ENCODE measurements around the gene SLC22A1.
A peak's percentile ranks its signal among the peaks of the same experiment; 100 is the strongest.
"Not testable (repeated sequence)": the region's sequence is repeated elsewhere in the genome, so short reads cannot be mapped to it uniquely, and the experiment has no call there.

SLC22A1 gene

DNA sequence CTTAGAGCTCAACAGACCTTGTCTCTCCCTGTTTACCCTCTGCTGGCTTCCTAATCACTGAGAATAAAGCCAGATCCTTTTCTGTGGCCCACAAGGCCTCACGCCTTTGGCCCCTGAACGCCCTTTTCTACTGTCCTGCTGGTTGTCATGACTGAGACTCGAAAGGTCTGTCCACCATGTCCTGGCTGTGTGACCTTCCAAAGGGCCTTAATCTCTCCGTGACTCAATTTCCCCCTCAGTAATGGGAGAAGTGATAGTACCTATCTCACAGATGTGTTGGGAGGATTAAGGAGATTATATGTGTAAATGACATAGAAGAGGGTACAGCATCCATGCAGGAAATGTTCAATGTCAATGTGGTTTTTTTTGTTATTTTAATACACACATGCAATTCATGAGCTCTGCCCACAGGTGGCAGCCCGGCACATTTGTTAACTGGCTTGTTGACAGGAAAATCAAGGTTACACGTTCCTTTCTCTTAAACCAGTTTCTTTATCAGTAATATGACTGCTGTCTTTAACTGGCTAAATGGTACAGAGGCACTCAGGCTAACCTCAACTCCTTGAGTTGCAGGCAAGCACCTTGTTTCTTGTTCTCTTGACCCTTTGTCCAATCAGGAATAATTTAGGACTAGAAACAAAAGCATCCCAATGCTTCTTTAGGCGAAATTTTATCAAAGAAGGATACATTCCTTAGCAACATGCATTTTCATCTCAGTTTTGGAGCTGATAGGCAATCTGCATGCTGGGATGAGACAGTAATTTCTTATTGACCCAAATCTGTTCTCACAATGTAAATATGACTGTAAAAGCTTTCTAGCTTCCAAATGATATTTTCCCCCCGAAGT lies 16.6 kb downstream of the SLC22A1 start:
- peak; percentile 15 for DNase-seq (ENCODE audit: low spot score)

GRCh38 chr6:160138839-160139419 lies 17.3 kb downstream of the SLC22A1 start:
- DNase-seq (ENCODE audit: low spot score): no peak

DNA sequence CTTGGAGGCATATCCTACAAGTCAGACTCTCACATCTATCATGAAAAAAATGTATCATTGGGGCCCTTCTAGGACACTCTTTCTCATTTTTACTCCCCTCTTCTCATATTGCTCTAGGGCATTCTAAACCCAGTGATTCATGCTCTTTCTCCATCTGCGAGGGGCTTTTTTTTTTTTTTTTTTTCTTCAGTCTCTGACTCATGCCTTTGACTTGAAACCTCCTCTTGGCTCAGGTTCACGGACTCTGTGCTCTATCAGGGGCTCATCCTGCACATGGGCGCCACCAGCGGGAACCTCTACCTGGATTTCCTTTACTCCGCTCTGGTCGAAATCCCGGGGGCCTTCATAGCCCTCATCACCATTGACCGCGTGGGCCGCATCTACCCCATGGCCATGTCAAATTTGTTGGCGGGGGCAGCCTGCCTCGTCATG lies 17.8 kb downstream of the SLC22A1 start:
- no peak for DNase-seq (ENCODE audit: low spot score)

GRCh38 chr6:160140493-160140892 lies 18.9 kb downstream of the SLC22A1 start:
- DNase-seq (ENCODE audit: low spot score): not testable (repeated sequence)

GRCh38 chr6:160141001-160141726 lies 19.5 kb downstream of the SLC22A1 start:
- DNase-seq (ENCODE audit: low spot score): no peak

GRCh38 chr6:160142115-160142715 lies 20.6 kb downstream of the SLC22A1 start:
- DNase-seq (ENCODE audit: low spot score): no peak

GRCh38 chr6:160146454-160147145 lies 25.0 kb downstream of the SLC22A1 start:
- DNase-seq (ENCODE audit: low spot score): no peak

- no peak for DNase-seq (ENCODE audit: low spot score)
Observed at GRCh38 chr6:160147146-160147536, 25.5 kb downstream of the SLC22A1 start.

DNA sequence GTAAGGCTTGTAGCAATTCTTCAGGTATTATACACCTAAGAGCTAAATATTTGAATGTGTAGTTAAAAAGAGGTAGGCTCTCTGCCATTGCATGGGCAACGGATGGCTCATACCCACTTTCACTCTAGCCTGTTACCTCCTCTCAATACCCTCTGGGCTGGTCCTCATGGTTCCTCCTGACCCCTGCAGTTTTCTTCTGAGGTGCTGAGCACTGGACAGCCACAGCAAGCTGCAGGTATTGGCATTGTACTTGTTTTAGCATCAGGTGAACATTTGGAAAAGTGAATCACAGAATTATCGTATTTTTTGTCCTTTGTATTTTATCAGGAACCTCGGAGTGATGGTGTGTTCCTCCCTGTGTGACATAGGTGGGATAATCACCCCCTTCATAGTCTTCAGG lies 32.9 kb downstream of the SLC22A1 start:
- no peak for DNase-seq (ENCODE audit: low spot score)

- no peak for DNase-seq (ENCODE audit: low spot score)
Observed at GRCh38 chr6:160156842-160157241, 35.2 kb downstream of the SLC22A1 start.

DNA sequence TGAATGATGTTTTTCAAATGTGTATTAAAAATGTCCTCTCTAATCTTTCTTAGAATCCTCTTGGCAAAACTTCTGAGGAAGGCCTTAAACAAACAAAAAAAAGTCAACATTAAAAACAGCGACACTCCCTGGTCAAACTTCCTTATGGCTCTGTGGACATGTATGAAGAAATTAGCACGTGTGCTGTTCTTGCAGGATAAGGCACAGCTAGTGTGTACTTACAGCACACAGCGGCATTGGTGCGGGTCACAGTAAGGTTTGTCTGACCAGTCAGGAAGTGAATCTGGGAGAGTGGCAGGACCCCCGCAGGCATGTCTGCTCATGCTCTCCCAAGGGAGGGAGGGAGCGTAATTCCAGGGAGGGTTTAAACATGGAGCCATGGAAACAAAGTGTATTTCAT lies 38.8 kb downstream of the SLC22A1 start:
- DNase-seq (ENCODE audit: low spot score): no peak

DNA sequence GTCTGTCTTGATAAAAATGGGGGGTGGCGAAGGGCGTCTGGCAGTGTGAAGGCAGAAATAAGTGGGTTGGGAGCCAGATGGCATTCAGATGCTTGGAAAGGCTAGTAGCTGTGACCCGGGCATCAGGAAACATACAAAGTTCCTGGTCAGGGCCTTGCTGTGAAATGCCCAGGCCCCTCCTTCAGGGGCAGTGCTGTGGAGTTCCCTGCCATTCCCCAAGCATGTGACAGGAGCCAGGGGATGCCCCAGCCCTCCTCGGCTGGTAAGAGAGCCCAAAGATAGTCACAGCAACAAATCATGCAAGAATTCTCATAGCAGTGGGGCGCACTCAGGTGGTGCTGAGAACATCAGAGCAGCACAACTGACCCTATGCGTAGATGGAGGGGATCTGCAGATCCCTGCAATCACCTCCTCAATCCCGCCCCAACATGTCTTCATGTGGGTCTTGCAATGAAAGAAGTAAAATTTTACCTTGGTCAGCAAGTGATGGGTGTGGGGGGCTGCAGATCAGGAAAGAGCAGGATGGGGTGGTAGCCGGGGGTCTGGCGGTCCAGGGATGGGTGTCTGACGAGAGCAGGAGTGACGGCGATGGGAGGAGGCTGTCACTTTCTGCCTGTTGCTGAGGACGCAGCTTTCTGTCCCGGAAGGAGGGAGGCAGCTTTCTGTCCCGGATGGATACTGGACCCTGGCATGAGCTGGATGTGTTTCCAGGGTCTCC lies 39.5 kb downstream of the SLC22A1 start:
- no peak for DNase-seq (ENCODE audit: low spot score)

DNA sequence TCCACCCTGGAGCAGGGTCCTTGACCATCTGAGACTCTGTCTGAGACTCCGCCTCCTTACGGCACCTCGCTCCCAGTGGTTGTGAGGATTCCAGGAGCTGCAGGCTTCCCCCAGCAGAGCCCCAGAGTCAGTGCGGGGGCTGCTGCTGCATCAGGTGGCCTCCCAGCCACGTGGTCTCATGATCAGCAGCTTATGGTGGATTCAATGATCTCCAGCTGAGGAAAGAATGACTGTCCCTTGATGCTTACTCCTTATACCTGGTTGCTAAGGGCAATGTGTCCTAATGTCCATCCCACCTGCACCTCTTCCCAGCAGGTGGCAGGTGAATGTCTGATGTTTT lies 40.0 kb downstream of the SLC22A1 start:
- DNase-seq (ENCODE audit: low spot score): no peak

DNA sequence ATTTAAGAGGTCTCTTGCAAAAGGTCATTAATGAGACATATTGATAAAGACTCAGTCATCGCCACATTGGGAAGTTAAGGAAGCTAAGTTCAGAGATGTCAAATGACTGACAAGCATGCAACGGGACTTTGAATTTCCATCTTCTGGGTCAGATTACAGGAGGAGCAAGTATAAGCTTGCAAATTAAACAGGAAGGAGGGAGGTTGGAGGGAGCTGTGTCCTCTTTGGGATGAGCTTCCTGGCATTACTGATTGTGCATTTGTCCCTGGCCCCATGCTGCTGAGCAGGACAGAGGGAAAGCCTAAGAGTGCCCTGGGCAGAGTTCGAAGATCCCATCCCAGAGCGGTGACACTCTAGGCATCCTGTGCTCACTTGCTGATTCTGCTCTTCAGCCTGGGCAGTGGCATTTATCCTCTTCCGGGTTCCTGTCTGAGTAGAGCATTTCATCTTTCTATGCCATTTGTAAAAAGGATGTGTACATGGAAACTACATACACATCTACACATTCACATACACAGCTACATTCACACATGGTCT lies 40.5 kb downstream of the SLC22A1 start:
- no peak for DNase-seq (ENCODE audit: low spot score)

DNA sequence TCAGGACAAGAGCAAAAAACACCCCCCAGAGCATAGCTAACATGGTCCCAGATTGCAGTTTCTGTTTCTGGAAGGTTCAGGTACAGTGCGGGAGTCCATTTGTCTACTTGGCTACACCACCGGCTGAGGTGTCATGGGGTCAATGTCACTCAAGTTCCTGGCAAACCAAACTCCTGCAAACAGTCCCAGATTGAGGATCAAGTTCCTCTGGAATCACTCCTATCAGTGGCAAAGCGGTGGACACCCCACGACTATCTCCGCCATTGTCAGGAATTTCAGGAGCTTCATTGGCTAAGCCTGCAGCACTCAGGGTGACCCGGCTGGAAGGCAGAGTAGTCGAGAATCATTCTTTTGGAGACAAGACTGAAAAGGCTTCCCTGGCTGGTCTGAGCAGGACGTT lies 41.8 kb downstream of the SLC22A1 start:
- DNase-seq (ENCODE audit: low spot score): no peak

DNA sequence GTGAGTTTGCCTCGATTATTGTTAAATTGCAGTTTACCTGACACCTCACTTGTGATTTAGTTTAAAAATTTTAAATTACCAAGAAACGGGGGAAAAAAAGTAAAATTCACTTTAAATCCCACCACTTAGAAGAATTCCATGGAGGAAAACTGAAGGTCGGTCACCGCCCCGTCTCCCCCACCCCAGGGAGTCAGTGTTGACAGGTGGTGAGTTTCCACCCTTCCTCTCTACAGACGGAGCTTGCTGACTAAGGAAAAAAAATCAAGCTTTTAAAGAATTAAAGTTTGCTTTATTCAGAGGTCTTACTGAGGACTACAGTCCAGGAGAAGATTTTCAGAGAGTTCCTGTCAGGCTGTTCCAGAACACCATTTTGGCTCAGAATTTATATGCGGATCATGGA lies 42.3 kb downstream of the SLC22A1 start:
- DNase-seq (ENCODE audit: low spot score): no peak

GRCh38 chr6:160165928-160166327 lies 44.3 kb downstream of the SLC22A1 start:
- DNase-seq (ENCODE audit: low spot score): not testable (repeated sequence)

DNA sequence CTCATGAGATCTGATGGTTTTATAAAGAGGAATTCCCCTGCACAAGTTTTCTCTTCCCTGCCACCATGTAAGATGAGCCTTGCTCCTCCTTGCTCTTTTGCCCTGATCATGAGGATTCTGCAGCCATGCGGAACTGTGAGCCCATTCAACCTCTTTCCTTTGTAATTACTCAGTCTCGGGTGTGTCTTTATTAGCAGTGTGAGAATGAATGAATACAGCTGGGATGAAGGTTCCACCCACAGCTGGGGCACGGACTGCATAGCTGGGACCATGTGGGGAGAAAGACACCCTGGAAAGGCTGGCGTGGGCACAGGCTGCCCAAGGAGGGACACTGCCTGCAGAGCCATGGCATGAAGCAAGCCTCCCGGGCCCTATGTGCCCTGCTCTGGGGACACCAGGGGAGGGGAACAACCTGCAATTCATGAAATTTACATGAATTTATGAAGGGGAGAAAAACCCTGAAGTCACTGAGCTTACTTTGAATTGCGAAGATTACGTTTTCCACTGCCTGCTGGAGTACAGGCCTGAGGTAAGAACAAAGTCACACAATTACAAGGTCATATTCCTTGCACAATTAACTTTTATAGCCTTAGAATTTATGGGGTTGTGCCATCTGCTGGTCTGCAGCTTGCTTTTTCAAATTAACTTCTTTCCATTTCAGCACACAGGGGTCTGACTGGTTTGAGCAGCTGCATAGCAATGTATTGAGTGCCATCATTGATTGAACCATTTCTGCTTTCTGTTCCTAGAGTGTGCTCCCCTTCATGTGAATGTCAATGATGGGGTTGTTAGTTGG lies 46.2 kb downstream of the SLC22A1 start:
- no peak for DNase-seq (ENCODE audit: low spot score)

DNA sequence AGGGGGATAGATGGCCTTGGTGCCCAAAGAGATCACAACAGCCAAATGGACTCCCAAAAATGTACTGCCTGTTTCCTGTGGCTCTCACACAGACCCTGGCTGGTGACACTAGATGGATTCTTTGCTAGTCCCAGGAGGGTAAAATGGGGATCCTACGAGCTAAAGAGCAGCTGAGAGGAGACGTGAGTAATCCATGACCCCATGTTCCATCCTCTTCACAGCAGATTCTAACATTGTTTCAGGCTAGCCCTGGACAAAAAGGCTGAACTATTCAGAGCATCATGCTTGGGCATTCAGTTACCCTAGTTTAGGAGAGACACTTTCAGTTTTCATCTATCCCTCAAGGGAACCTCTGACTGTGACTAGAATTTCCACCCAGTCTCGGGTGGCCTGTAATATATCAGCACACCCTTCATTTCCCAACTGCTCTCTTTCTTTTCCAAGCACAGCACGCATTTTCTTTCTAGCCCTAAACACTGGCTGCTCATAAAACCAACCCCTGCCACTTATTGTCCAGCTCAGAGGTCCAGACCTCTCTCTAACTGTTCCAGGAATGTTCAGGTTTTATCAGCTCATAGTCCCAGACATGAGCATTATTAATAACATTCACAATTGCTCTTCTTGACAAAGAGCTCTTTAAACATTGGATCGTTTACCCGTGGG lies 48.5 kb downstream of the SLC22A1 start:
- DNase-seq (ENCODE audit: low spot score): no peak

GRCh38 chr6:160172704-160173103 lies 51.1 kb downstream of the SLC22A1 start:
- DNase-seq (ENCODE audit: low spot score): no peak

All from globus pallidus (tissue), 1 donor.